Thyroid gland (tissue), 4 donors: ENCODE data around the gene DNAJC1.

Experiments
- CTCF ChIP-seq, 6 experiments: fragments of 200-600 bp in 3 of 6; fragments of 450-650 bp in 3 of 6; sonication (generic) in 3 of 6; IDR thresholded peaks; one replicate each; pipeline ENCODE4 v1.5.1; 2016 to 2019; ENCODE audit warnings: antibody characterized with exemption in 6 of 6, mild to moderate bottlenecking in 2 of 6, inconsistent platforms in 1 of 6, moderate library complexity in 1 of 6
- POLR2A ChIP-seq, 2 donors: fragments of 450-650 bp; IDR thresholded peaks; one replicate each; pipeline ENCODE4 v1.6.1; 2017; ENCODE audit warnings: antibody characterized with exemption in 2 of 2, mild to moderate bottlenecking in 2 of 2, moderate library complexity in 1 of 2

- TF ChIP-seq POLR2A (IDR thresholded peaks at IDR 0.05) (no peak), CTCF (IDR thresholded peaks at IDR 0.05) (no peak)
Measured at GRCh38 chr10:21919117-21919516, 84.4 kb downstream of the DNAJC1 start.
